ENCODE measurements around the gene LIG1.

DNA sequence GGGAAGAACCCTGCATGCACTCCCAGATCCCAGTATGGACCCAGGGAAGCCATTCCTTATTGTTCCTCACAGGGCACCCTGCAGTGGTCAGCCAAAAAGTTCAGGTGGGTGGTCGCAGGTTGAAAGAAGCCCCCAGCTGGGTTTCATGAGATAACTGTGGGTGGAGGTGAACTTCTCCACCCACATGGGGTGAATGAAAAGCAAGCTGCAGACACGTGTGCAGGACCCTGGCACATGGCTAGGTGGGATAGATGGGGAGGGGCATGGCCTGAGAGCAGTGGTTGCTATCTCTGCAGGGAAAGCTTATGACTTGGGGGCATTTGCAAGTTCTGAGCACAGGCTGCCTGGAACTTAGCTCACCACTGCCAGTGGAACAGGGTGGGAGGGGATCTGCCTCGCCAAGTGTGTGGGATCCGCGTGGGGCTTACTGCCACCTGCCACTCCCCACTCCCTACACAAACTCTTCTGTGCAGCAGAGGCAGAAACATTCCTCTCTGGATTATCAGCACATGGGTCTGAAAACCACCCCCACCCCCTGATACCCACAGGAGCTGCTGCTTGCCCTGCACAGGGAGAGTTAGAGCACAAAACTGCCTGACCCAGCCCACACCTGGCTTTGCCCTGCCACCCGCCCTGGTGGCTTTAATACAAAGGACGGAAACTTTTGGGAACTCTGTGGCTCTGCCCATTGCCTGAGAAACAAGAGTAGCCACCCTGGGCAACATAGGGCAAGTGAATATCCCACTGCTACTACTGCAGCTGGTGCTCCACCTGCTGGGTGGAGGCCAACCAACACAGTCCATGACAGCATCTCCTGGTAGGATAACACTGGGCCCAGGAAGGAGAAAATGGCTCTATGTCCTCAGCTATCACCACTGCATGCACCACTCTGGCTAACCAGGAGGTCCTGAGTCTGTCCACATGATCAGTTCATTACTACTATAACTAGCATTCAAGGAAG, 84.0 kb downstream of the LIG1 start:
- TF ChIP-seq, protein P1, sequence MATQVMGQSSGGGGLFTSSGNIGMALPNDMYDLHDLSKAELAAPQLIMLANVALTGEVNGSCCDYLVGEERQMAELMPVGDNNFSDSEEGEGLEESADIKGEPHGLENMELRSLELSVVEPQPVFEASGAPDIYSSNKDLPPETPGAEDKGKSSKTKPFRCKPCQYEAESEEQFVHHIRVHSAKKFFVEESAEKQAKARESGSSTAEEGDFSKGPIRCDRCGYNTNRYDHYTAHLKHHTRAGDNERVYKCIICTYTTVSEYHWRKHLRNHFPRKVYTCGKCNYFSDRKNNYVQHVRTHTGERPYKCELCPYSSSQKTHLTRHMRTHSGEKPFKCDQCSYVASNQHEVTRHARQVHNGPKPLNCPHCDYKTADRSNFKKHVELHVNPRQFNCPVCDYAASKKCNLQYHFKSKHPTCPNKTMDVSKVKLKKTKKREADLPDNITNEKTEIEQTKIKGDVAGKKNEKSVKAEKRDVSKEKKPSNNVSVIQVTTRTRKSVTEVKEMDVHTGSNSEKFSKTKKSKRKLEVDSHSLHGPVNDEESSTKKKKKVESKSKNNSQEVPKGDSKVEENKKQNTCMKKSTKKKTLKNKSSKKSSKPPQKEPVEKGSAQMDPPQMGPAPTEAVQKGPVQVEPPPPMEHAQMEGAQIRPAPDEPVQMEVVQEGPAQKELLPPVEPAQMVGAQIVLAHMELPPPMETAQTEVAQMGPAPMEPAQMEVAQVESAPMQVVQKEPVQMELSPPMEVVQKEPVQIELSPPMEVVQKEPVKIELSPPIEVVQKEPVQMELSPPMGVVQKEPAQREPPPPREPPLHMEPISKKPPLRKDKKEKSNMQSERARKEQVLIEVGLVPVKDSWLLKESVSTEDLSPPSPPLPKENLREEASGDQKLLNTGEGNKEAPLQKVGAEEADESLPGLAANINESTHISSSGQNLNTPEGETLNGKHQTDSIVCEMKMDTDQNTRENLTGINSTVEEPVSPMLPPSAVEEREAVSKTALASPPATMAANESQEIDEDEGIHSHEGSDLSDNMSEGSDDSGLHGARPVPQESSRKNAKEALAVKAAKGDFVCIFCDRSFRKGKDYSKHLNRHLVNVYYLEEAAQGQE (IDR thresholded peaks at IDR 0.05; ENCODE audit: insufficient read depth in 1 of 2, low read depth in 2 of 2, low read length in 2 of 2) = no peak
- TF ChIP-seq TAF1 (IDR thresholded peaks at IDR 0.05; ENCODE audit: borderline replicate concordance, insufficient read depth, low read length) (no peak), SIN3A (IDR thresholded peaks at IDR 0.05; ENCODE audit: borderline replicate concordance, insufficient read depth, low read length) (no peak)

Measured in PFSK-1 (cell line).